Measurements from ENCODE around the gene AXIN1.

AXIN1 gene

DNA sequence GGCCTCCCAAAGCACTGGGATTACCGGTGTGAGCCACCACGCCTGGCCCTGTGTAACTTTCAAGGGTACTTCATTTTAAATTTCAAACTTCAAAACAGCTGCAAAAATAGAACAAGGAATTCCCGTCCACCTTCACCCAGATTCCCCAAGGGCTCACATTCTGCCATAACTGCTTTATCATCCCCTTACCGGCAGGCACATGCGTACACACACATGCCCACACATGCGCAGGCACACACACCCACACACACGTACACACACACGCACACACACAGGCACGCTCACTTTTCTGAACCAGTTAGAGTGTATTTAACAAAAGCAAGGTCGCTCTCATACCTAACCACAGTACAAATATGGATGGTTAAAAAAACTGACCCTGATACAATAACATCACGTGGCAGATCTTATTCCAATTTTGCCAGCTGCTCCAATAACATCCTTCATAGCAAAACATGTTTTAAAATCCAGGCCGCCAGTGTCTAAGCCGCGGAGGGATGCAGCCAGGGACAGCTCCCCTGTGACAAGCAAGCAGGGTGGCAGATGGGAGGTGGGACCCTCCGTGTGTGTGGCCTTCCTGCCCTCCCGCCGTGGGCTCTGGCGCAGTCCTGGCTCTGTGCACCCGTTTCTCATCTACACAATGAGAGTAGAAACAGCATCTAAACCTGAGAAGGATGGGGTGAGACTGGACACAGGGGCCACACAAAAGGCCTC is 46.5 kb downstream of the AXIN1 start:
- in situ Hi-C loops (cut with MboI; ENCODE audit: low sequenced_read_pairs) = no loop called here

GRCh38 chr16:303760-304505 is 48.6 kb downstream of the AXIN1 start:
- in situ Hi-C loops (cut with MboI; ENCODE audit: low sequenced_read_pairs) = no loop called here

- in situ Hi-C loops (cut with MboI; ENCODE audit: low sequenced_read_pairs) = no loop called here
Measured at GRCh38 chr16:301950-302349, 50.6 kb downstream of the AXIN1 start.

DNA sequence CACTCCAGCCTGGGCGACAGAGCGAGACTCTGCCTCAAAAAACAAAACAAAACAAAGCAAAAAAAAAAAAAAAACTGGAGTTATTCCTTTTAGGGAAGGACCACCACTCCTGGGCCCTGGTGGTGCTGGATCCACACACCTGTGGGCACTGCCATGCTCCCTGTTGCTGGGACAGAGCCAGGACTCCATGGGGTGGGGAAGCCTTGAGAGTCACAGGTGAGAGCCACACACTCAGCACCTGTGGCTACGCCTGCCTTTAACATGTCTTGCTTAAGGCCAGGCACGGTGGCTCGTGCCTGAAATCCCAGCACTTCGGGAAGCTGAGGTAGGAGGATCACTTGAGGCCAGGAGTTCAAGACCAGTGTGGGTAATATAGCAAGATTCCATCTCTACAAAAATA is 51.3 kb downstream of the AXIN1 start:
- in situ Hi-C loops (cut with MboI; ENCODE audit: low sequenced_read_pairs) = no loop called here

DNA sequence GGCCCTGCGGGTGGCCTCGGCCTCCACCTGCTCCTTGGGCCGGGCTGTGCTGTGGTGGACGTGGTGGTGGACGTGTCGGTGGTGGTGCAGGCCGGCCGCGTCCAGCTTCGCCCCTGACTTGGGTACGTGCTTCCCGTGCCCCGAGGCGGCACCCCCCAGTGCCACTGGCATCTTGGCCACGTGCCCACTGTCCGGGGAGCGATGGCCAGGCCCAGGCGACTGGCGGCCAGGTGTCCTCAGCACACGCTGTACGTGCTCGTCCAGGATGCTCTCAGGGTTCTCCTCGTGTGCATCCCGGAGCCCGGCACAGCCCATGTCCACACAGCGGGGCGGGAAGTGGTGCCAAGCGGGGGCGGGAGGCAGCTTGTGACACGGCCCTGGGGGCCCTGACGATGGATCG is 54.7 kb downstream of the AXIN1 start:
- in situ Hi-C loops (cut with MboI; ENCODE audit: low sequenced_read_pairs) = no loop called here

GRCh38 chr16:296806-297510 is 55.6 kb downstream of the AXIN1 start:
- in situ Hi-C loops (cut with MboI; ENCODE audit: low sequenced_read_pairs) = no loop called here

DNA sequence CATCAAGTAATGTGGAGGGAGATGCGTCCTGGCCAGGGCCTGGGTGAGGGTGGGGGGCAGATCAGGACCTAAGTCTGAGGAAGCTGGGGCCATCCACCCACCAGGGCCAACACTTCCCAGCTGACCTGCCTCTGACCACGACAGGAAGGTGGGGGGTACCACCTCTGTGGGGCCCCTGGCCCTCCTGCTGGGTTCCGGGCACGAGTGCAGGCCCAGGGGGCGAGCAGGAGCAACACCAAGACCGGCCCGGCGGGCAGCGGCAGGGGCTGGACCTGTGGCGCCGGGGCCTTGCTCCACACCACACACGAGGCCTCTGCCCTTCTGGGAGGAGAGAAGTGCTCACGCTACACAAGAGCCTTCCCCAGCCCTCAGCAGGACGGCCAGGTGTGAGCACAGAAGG is 56.2 kb downstream of the AXIN1 start:
- in situ Hi-C loops (cut with MboI; ENCODE audit: low sequenced_read_pairs) = no loop called here

DNA sequence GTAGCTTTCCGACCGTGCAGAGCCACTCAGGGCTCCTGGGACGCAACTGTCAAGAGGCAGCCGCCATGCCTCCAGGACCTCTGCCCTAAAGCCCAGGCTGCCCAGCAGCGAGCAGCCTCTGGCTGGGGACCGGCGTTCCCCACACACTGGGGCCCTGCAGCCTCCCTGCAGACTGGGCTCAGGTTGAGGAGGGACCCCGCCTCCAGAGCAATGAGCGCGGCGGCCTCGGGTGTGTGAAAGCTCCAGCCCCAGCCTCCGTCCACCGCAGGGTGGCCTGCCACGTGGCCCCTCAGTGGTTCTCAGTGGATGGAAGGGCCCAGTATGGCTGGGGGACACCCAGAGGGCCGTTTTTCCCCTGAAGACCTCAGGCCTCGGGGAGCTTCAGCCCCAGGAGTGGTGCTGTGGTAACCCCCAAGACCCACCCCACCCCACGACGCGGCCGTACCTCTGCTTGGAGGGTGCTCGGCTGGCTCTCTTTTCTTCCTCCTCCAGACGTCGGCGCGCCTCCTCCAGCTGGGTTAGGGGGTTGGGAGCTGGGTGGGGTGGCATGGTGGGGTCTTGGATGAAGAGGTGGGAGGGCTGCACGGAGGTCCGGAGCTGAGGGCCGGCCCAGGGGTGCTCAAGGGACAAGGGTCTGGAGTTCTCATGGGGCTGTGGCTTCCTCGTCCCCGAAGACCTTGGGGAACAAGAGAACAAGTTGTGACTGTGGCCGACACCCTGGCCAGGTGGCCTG is 59.3 kb downstream of the AXIN1 start:
- in situ Hi-C loops (cut with MboI; ENCODE audit: low sequenced_read_pairs) = no loop called here

- in situ Hi-C loops (cut with MboI; ENCODE audit: low sequenced_read_pairs) = no loop called here
Measured at GRCh38 chr16:291539-291938, 61.0 kb downstream of the AXIN1 start.

DNA sequence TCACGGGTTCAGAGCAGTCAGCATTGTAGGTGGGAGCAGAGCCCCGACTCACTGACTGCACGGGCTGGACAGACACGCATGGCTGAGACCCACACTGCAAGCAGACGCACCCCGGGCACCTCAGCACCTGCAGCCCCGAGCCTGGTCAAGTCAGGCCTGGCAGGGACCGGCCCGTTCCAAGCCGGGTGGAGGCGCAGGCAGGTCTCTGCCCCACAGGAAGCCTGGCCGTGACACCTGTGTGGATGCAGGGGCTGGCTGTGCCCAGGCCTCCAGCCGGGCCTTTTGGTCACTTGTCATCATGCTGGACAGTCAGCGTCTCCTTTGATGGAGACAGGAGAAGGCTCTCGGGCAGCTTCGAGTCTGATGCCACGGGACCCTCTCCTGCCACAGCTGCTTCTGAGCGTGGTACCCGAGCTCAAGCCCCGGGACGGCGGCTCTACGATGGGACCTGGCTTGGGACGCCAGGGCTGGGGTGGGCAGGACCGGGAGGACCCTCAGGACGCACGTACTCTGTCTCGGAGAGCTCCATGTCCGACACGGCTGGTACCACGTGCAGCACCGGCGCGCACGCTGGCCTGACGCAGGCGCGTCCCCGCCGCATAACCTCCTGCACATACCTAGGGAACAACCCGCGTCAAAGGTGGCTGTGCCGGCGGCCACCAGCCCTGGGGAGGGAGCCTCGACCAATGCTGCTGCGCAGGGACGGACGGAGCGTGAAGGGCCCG is 61.7 kb downstream of the AXIN1 start:
- in situ Hi-C loops (cut with MboI; ENCODE audit: low sequenced_read_pairs) = no loop called here

GRCh38 chr16:290015-290680 is 62.4 kb downstream of the AXIN1 start:
- in situ Hi-C loops (cut with MboI; ENCODE audit: low sequenced_read_pairs) = no loop called here

GRCh38 chr16:289395-289997 is 63.0 kb downstream of the AXIN1 start:
- in situ Hi-C loops (cut with MboI; ENCODE audit: low sequenced_read_pairs) = no loop called here

DNA sequence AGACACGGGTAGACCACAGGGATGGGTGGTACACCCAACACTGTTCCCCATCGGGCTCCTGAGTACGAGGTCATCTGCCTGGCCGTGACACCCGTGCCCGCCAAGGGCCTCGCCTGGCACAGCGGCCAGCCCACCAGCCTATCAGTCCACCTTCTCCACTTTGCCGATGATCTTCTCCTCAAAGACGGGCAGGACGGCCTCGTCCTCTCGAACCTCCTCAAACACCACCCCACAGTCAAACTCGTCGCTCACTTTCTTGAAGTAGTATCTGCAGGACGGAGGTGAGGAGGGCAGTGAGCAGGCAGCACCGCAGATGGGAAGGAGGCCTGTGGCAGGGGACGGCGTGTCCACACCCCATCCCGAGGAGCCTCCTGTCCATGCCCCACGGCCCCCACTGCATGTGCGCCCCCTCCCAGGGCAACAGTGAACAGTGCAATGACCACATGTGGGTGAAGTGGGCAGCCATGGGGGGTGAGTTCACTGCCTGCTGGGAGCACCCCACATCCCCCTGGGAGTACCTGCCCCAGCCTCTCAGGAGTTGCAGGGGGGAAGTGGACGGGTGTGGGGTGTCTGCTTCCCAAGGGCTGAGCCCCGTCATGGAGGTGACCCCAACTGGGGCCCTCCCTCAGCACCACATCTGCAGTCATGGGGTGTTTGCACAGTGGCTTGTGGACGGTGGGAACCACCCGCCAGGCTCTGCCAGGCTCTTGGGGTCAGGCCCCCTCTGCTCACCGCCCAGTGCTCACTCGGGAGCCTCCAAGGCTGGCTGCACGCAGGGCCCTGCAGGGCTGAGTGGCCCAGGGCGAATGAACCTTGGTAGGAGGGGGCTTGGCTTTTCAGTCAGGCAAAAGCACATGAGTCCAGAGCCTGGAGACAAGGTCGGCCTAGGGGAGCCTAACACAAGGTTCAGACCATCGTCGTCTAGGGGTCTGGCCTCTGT is 64.3 kb downstream of the AXIN1 start:
- in situ Hi-C loops (cut with MboI; ENCODE audit: low sequenced_read_pairs) = no loop called here

GRCh38 chr16:287298-287811 is 65.2 kb downstream of the AXIN1 start:
- in situ Hi-C loops (cut with MboI; ENCODE audit: low sequenced_read_pairs) = no loop called here

- in situ Hi-C loops (cut with MboI; ENCODE audit: low sequenced_read_pairs) = no loop called here
Measured at GRCh38 chr16:286491-287297, 65.8 kb downstream of the AXIN1 start.

DNA sequence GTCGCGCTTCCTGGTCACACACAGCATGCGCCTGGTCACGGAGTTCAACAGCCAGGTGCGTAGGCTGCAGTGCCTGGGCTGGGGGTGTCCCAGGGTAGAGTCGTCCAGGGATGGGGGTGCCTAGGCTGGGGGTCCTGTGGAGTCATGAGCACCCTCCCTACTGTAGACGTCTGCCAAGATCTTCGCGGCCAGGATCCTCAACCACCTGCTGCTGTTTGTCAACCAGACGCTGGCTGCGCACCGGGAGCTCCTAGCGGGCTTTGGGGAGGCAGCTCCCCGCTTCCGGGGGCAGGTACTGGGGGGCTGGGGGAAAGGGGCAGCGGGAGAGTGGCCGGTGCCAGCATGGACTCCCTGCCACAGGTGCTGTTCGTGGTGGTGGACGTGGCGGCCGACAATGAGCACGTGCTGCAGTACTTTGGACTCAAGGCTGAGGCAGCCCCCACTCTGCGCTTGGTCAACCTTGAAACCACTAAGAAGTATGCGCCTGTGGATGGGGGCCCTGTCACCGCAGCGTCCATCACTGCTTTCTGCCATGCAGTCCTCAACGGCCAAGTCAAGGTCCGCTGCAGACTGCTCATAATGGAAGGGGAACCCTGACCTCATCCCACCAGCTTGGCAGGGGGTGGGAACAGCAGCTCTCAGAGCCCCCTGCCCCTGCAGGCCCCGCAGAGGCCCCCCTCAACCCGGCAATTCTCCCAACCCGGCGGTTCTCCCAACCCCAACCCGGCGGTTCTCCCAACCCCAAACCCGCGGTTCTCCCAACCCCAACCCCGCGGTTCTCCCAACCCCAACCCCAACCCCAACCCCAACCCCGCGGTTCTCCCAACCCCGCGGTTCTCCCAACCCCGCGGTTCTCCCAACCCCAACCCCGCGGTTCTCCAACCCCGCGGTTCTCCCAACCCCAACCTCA is 67.1 kb downstream of the AXIN1 start:
- in situ Hi-C loops (cut with MboI; ENCODE audit: low sequenced_read_pairs) = no loop called here
